Measurements from ENCODE around the gene USF3. TPM values are rescaled to one million over a fixed set of nuclear protein-coding genes. Genes with fewer than 3 reads are reported as not detected.

The USF3 gene
- total and polyA plus RNA-seq, 9 of the 15 experiments (the other 6 are each of a cell fraction or from before 2014, with no cell fraction given): 1.4 to 6.9 (median 3.1) TPM

GRCh38 chr3:113717818-113718217 is 21.4 kb upstream of the USF3 start:
- Histone ChIP-seq H2AFZ (ENCODE audit: low read depth, low read length) (no peak overlapping the region), H3K79me2 (ENCODE audit: control insufficient read depth, insufficient read depth, low read length) (no peaks in the 10 kb centered on the region), H4K20me1 (replicated peaks; ENCODE audit: control insufficient read depth, insufficient read depth, low read length) (no peaks in the 10 kb centered on the region), H3K27ac (ENCODE audit: extremely low read depth, low read depth, low read length) (no peak overlapping the region), H3K4me1 (replicated peaks in 1 of 2; ENCODE audit: control insufficient read depth in 2 of 2, insufficient read depth in 2 of 2, low read length in 2 of 2) (no peaks in the 10 kb centered on the region), H3K27me3 (ENCODE audit: control insufficient read depth in 2 of 2, insufficient read depth in 2 of 2, low read length in 2 of 2) (no peaks in the 10 kb centered on the region), H3K36me3 (ENCODE audit: control insufficient read depth, insufficient read depth, low read length) (peaks cover 54% of the 10 kb centered on the region; the same call in 2 of the 3 replicates), H3K4me3 (no peak overlapping the region), H3K4me2 (ENCODE audit: insufficient read depth, low read length) (no peak overlapping the region), H3K9ac (ENCODE audit: insufficient read depth in 1 of 2, low read depth in 2 of 2, low read length in 2 of 2) (no peak overlapping the region), H3K9me1 (ENCODE audit: control insufficient read depth, insufficient read depth, low read length) (no peaks in the 10 kb centered on the region), H3K9me3 (replicated peaks; ENCODE audit: control insufficient read depth, insufficient read depth, low read depth, low read length) (no peaks in the 10 kb centered on the region)
- TF ChIP-seq POLR2A (conservative IDR thresholded peaks at IDR 0.05) (0 out of 2 replicates have a peak, but pooled peaks have one; percentile 23), GTF2F1 (IDR thresholded peaks at IDR 0.05; ENCODE audit: low read depth, low read length) (no peak), RERE (CRISPR knock-in tag; IDR thresholded peaks at IDR 0.05; ENCODE audit: borderline replicate concordance) (no peak), SUPT5H (IDR thresholded peaks at IDR 0.05) (peak; percentile 43; the same call in 1 of the 2 replicates), SOX6 (IDR thresholded peaks at IDR 0.05) (no peak), EZH2 (IDR thresholded peaks at IDR 0.05; ENCODE audit: borderline replicate concordance, low read depth, low read length) (no peak)
- CTCF ChIA-PET (ENCODE audit: low intra/inter-chr PET ratio): no interaction called here
- POLR2A ChIA-PET: interaction anchor here (2.0 kb wide), 1 partner anchor 13 kb away, joined by 9 read pairs; no protein-coding TSS in a partner anchor
- ATAC-seq (peak; percentile 67; the same call in 2 of the 3 replicates), DNase-seq (ENCODE audit: extremely low read depth in 1 of 4, low spot score in 3 of 4) (no peak), FAIRE-seq (no peak)
- no TSS peak for BruUV-seq (replicated peaks)
- WGBS (ENCODE audit: insufficient coverage, low coverage, missing lambda C conversion rate): 83% methylated on average over 2 of the region's 3 CpGs
- intact Hi-C loops (cut with micrococcal nuclease) (no loop called here), in situ Hi-C loops (cut with MboI) (no loop called here)
